OCI-LY7 (cell line): ENCODE measurements around the gene ZNF512.

ENCODE experiments used
- CTCF ChIP-seq: fragments of 200-600 bp; sonication (generic); conservative IDR thresholded peaks from 2 replicates; pipeline ENCODE4 v1.5.1; 2014; ENCODE audit warnings: mild to moderate bottlenecking, antibody characterized with exemption, low read length, moderate library complexity, mixed read lengths
- EZH2phosphoT487 ChIP-seq: fragments of 200-600 bp; sonication (generic); IDR thresholded peaks from 2 replicates; pipeline ENCODE4 v1.6.1; 2018; ENCODE audit warnings: low read depth, borderline replicate concordance, mild to moderate bottlenecking, mixed run types, antibody characterized with exemption, low read length, moderate library complexity, mixed read lengths

GRCh38 chr2:27596627-27597026 is 13.8 kb downstream of the ZNF512 start:
- TF ChIP-seq CTCF (no peak), EZH2phosphoT487 (no peak)
